ENCODE measurements around the gene SIL1. TPM values are rescaled to one million over a fixed set of nuclear protein-coding genes. Genes with fewer than 3 reads are reported as not detected.

Gene SIL1
- total and polyA plus RNA-seq, 2 of the 13 experiments (the other 11 are each of a cell fraction or from before 2014, with no cell fraction given) = 26.0 to 30.0 TPM

DNA sequence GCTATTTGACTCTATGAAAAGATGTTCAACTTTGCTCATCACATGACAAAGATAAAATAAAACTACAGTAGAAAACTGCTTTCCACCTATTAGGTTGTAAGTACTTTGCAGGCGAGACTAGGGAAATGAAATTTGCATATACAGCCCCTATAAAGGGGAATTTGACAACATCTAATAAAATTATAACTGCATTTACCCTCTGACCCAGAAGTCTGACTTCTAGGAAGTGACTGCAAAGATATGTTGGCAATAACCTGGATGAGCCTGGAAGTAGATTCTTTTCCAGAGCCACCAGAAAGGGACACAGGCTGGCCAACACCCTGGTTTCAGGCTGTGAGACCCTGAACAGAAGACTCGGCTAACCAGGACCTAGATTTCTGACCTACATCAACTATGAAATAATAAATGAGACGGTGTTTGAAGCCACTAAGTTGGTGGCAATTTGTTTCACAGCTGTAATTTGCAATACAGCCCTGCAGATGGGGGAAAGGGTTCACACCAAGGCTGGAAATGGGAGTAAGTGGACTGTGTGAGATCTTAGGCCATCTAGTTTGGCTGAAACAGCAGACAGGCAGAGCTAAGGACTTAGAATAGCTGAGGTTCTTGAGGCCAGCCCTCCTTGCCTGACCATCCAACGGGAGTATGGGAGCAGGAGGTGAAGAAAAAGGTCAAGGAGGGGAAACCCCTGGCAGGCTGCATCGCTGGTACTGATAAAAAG lies 106.6 kb downstream of the SIL1 start:
- POLR2A ChIA-PET = no interaction called here
- TF ChIP-seq ZNF629 (CRISPR knock-in tag; conservative IDR thresholded peaks at IDR 0.05) = no peak
- peak; percentile 48 for TF ChIP-seq STAG1 (CRISPR knock-in tag; IDR thresholded peaks at IDR 0.05)
- TF ChIP-seq CTCF (CRISPR knock-in tag; IDR thresholded peaks at IDR 0.05) = peak; percentile 32; the same call in 1 of the 2 replicates
- Histone ChIP-seq H4K20me1 (ENCODE audit: insufficient read depth, low read length) (0 out of 2 replicates have a peak, but pooled peaks cover 3% of the 10 kb centered on the region), H3K4me1 (ENCODE audit: insufficient read depth, low read length) (0 out of 2 replicates have a peak, but pooled peaks cover 10% of the 10 kb centered on the region), H3K9me3 (ENCODE audit: low read length) (no peaks in the 10 kb centered on the region), H3K9ac (ENCODE audit: insufficient read depth, low read depth, low read length) (no peak overlapping the region), H3K36me3 (replicated peaks in 1 of 2; ENCODE audit: control insufficient read depth in 1 of 2, insufficient read depth in 2 of 2, low read length in 2 of 2) (no peaks in the 10 kb centered on the region), H3K27ac (ENCODE audit: extremely low read length, insufficient read depth, low read length) (no peak overlapping the region), H3K79me2 (ENCODE audit: insufficient read depth, low read length) (no peaks in the 10 kb centered on the region), H3K4me2 (ENCODE audit: low read depth, low read length) (no peak overlapping the region), H3K27me3 (ENCODE audit: control insufficient read depth in 1 of 2, insufficient read depth in 2 of 2, low read length in 2 of 2) (no peaks in the 10 kb centered on the region), H3K4me3 (replicated peaks in 1 of 3; ENCODE audit: insufficient read depth in 1 of 3, low read depth in 2 of 3, low read length in 3 of 3) (no peak overlapping the region), H2AFZ (ENCODE audit: low read length) (no peak overlapping the region)
- CTCF ChIA-PET (ENCODE audit: low intra/inter-chr PET ratio, low total read pairs) = no interaction called here
- in situ Hi-C loops (cut with HindIII; ENCODE audit: extremely low pct_ligation_motif_present, low pct_unique_long_range_greater_than_20kb) = no loop called here
- no TSS peak for BruUV-seq (replicated peaks)
- ATAC-seq = peak; percentile 51; the same call in 2 of the 3 replicates
- intact Hi-C loops (cut with micrococcal nuclease; ENCODE audit: unreplicated experiment) = no loop called here
- FAIRE-seq = no peak
- no peak for DNase-seq (ENCODE audit: low spot score)
- 87% methylated on average over 5 of the region's 5 CpGs for WGBS (ENCODE audit: low lambda C conversion rate)

GRCh38 chr5:139090581-139090980 lies 107.6 kb downstream of the SIL1 start:
- no peaks in the 10 kb centered on the region for H3K36me3 ChIP-seq (replicated peaks in 1 of 2; ENCODE audit: control insufficient read depth in 1 of 2, insufficient read depth in 2 of 2, low read length in 2 of 2)
- H2AFZ ChIP-seq (ENCODE audit: low read length) = no peak overlapping the region
- no peak overlapping the region for H3K4me3 ChIP-seq (replicated peaks in 1 of 3; ENCODE audit: insufficient read depth in 1 of 3, low read depth in 2 of 3, low read length in 3 of 3)
- no peak for FAIRE-seq
- H3K79me2 ChIP-seq (ENCODE audit: insufficient read depth, low read length) = no peaks in the 10 kb centered on the region
- H3K9ac ChIP-seq (ENCODE audit: insufficient read depth, low read depth, low read length) = no peak overlapping the region
- ChIA-PET POLR2A (no interaction called here), CTCF (ENCODE audit: low intra/inter-chr PET ratio, low total read pairs) (no interaction called here)
- H4K20me1 ChIP-seq (ENCODE audit: insufficient read depth, low read length) = 0 out of 2 replicates have a peak, but pooled peaks cover 3% of the 10 kb centered on the region
- 0 out of 2 replicates have a peak, but pooled peaks cover 10% of the 10 kb centered on the region for H3K4me1 ChIP-seq (ENCODE audit: insufficient read depth, low read length)
- H3K27me3 ChIP-seq (ENCODE audit: control insufficient read depth in 1 of 2, insufficient read depth in 2 of 2, low read length in 2 of 2) = no peaks in the 10 kb centered on the region
- no peak for DNase-seq (ENCODE audit: low spot score)
- ATAC-seq = no peak
- 97% methylated on average over 5 of the region's 5 CpGs for WGBS (ENCODE audit: low lambda C conversion rate)
- intact Hi-C loops (cut with micrococcal nuclease; ENCODE audit: unreplicated experiment) = no loop called here
- BruUV-seq (replicated peaks) = no TSS peak
- in situ Hi-C loops (cut with HindIII; ENCODE audit: extremely low pct_ligation_motif_present, low pct_unique_long_range_greater_than_20kb) = no loop called here
- H3K27ac ChIP-seq (ENCODE audit: extremely low read length, insufficient read depth, low read length) = no peak overlapping the region
- H3K4me2 ChIP-seq (ENCODE audit: low read depth, low read length) = no peak overlapping the region
- H3K9me3 ChIP-seq (ENCODE audit: low read length) = no peaks in the 10 kb centered on the region
- TF ChIP-seq, protein P1, sequence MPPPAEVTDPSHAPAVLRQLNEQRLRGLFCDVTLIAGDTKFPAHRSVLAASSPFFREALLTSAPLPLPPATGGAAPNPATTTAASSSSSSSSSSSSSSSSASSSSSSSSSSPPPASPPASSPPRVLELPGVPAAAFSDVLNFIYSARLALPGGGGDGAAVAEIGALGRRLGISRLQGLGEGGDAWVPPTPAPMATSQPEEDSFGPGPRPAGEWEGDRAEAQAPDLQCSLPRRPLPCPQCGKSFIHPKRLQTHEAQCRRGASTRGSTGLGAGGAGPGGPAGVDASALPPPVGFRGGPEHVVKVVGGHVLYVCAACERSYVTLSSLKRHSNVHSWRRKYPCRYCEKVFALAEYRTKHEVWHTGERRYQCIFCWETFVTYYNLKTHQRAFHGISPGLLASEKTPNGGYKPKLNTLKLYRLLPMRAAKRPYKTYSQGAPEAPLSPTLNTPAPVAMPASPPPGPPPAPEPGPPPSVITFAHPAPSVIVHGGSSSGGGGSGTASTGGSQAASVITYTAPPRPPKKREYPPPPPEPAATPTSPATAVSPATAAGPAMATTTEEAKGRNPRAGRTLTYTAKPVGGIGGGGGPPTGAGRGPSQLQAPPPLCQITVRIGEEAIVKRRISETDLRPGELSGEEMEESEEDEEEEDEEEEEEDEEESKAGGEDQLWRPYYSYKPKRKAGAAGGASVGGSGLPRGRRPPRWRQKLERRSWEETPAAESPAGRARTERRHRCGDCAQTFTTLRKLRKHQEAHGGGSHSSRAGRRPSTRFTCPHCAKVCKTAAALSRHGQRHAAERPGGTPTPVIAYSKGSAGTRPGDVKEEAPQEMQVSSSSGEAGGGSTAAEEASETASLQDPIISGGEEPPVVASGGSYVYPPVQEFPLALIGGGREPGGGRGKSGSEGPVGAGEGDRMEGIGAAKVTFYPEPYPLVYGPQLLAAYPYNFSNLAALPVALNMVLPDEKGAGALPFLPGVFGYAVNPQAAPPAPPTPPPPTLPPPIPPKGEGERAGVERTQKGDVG (CRISPR knock-in tag; IDR thresholded peaks at IDR 0.05; ENCODE audit: borderline replicate concordance) = no peak
- TF ChIP-seq, protein P2, sequence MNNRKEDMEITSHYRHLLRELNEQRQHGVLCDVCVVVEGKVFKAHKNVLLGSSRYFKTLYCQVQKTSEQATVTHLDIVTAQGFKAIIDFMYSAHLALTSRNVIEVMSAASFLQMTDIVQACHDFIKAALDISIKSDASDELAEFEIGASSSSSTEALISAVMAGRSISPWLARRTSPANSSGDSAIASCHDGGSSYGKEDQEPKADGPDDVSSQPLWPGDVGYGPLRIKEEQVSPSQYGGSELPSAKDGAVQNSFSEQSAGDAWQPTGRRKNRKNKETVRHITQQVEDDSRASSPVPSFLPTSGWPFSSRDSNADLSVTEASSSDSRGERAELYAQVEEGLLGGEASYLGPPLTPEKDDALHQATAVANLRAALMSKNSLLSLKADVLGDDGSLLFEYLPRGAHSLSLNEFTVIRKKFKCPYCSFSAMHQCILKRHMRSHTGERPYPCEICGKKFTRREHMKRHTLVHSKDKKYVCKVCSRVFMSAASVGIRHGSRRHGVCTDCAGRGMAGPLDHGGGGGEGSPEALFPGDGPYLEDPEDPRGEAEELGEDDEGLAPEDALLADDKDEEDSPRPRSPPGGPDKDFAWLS (CRISPR knock-in tag; IDR thresholded peaks at IDR 0.05; ENCODE audit: borderline replicate concordance) = no peak
- TF ChIP-seq, protein P3, sequence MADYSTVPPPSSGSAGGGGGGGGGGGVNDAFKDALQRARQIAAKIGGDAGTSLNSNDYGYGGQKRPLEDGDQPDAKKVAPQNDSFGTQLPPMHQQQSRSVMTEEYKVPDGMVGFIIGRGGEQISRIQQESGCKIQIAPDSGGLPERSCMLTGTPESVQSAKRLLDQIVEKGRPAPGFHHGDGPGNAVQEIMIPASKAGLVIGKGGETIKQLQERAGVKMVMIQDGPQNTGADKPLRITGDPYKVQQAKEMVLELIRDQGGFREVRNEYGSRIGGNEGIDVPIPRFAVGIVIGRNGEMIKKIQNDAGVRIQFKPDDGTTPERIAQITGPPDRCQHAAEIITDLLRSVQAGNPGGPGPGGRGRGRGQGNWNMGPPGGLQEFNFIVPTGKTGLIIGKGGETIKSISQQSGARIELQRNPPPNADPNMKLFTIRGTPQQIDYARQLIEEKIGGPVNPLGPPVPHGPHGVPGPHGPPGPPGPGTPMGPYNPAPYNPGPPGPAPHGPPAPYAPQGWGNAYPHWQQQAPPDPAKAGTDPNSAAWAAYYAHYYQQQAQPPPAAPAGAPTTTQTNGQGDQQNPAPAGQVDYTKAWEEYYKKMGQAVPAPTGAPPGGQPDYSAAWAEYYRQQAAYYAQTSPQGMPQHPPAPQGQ (CRISPR knock-in tag; IDR thresholded peaks at IDR 0.05; ENCODE audit: borderline replicate concordance) = no peak
- no peak for TF ChIP-seq ZNF383 (CRISPR knock-in tag; IDR thresholded peaks at IDR 0.05; ENCODE audit: borderline replicate concordance)
